ENCODE measurements around the gene NAA25.

DNA sequence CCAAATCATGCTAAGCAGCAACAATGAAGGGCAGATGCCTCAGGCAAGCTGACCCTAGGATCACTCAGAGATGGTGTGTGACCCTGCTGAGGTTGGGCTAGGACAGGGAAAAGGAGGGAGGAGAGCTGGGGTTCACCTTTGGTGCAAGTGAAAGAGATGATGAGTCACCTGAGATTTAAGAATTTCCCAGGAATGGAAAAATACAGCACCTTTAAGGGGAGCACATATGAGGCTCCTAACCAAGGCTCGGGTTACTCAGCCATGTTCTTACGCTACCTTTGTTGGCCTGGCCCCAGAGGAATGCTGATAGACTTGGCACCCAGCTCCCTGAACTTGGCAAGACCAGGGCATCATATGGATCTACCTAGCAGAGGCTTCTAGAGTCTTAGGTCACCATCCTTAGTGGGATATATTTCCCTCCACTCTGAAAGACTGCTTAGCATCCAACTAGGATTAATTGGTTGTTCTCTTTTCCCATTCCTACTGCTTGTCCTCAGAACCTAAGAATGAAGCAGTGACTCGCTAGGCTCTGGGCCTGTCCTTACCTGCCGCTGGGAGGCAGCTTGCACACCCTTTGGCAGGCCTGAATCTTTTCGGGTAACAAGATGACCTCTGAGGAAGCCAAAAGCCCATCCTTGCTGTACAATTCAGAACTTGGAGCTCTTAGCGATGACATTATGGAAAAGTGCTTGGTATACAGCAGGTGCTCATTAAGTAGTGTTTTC is 4.0 kb upstream of the NAA25 start:
- TF ChIP-seq, protein P1, sequence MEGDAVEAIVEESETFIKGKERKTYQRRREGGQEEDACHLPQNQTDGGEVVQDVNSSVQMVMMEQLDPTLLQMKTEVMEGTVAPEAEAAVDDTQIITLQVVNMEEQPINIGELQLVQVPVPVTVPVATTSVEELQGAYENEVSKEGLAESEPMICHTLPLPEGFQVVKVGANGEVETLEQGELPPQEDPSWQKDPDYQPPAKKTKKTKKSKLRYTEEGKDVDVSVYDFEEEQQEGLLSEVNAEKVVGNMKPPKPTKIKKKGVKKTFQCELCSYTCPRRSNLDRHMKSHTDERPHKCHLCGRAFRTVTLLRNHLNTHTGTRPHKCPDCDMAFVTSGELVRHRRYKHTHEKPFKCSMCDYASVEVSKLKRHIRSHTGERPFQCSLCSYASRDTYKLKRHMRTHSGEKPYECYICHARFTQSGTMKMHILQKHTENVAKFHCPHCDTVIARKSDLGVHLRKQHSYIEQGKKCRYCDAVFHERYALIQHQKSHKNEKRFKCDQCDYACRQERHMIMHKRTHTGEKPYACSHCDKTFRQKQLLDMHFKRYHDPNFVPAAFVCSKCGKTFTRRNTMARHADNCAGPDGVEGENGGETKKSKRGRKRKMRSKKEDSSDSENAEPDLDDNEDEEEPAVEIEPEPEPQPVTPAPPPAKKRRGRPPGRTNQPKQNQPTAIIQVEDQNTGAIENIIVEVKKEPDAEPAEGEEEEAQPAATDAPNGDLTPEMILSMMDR (IDR thresholded peaks at IDR 0.05; ENCODE audit: low read depth, low read length) = no peak
- TF ChIP-seq POLR2A (IDR thresholded peaks at IDR 0.05; ENCODE audit: extremely low read depth, insufficient read length) (no peak), MYC (IDR thresholded peaks at IDR 0.05; ENCODE audit: low read depth, low read length) (no peak)
